Gastroesophageal sphincter (tissue), 4 donors: ENCODE results near the gene LANCL2. TPM values are rescaled to one million over a fixed set of nuclear protein-coding genes. Genes with fewer than 3 reads are reported as not detected.

Experiments used
- ATAC-seq: fragments of 150-250 bp; one replicate; pipeline ENCODE4 v1.9.1; 2016; ENCODE audit warnings: mild to moderate bottlenecking, moderate library complexity
- H3K27ac ChIP-seq, 4 donors: fragments of 200-600 bp; sonication (generic) in 3 of 4; 1 replicate in 3 of 4; 2 replicates in 1 of 4; pipeline ENCODE4 v1.5.1; 2016 to 2019
- H3K27me3 ChIP-seq: fragments of 200-600 bp; sonication (generic); one replicate; pipeline ENCODE4 v1.5.1; 2019
- H3K36me3 ChIP-seq, 2 donors: fragments of 200-600 bp; sonication (generic); one replicate each; pipeline ENCODE4 v1.5.1; 2019; ENCODE audit warnings: control low read depth in 1 of 2
- H3K4me1 ChIP-seq, 3 donors: fragments of 200-600 bp; sonication (generic); 1 replicate in 2 of 3; 2 replicates in 1 of 3; pipeline ENCODE4 v1.5.1; 2016 to 2019; ENCODE audit warnings: control low read depth in 2 of 3
- H3K4me3 ChIP-seq, 2 donors: fragments of 200-600 bp; sonication (generic); one replicate each; pipeline ENCODE4 v1.5.1; 2019; ENCODE audit warnings: mild to moderate bottlenecking in 1 of 2, moderate library complexity in 1 of 2
- H3K9me3 ChIP-seq, 3 donors: fragments of 200-600 bp; sonication (generic); one replicate each; pipeline ENCODE4 v1.5.1; 2017 to 2019; ENCODE audit warnings: control low read depth in 2 of 3
- CTCF ChIP-seq, 4 experiments: fragments of 200-600 bp in 2 of 4; fragments of 450-650 bp in 2 of 4; sonication (generic) in 1 of 4; IDR thresholded peaks; one replicate each; pipeline ENCODE4 v1.5.1; 2017 to 2019; ENCODE audit warnings: antibody characterized with exemption in 4 of 4, mild to moderate bottlenecking in 2 of 4, moderate library complexity in 2 of 4
- EP300 ChIP-seq: sonication (generic); formaldehyde crosslinking; IDR thresholded peaks from one replicate; pipeline ENCODE4 v1.6.1; 2017; ENCODE audit warnings: antibody characterized with exemption, mild to moderate bottlenecking
- POLR2A ChIP-seq, 2 donors: fragments of 450-650 bp; IDR thresholded peaks; one replicate each; pipeline ENCODE4 v1.6.1; 2017; ENCODE audit warnings: antibody characterized with exemption in 2 of 2, mild to moderate bottlenecking in 2 of 2, moderate library complexity in 1 of 2
- POLR2AphosphoS5 ChIP-seq: sonication (generic); formaldehyde crosslinking; IDR thresholded peaks from one replicate; pipeline ENCODE4 v1.6.1; 2017; ENCODE audit warnings: antibody characterized with exemption
- WGBS, 2 donors: methylation state at CpG; one replicate each; pipeline ENCODE4 v1.1.5; 2018; ENCODE audit warnings: low coverage in 1 of 2; 5-methylcytosine and 5-hydroxymethylcytosine counted together
- total RNA-seq, 4 donors: library from RNA; depleted of rRNA; stranded (reverse); fragments of >200 nt; gene quantifications; one replicate each; pipeline ENCODE4 v1.1.0, GENCODE V29; 2016

Gene LANCL2
- total RNA-seq, 4 donors from 2014 or later = 6.9 to 10.6 (median 9.3) TPM

- H3K4me1 ChIP-seq = no peaks in the 10 kb centered on the region
- ATAC-seq = no peak
- no peaks in the 10 kb centered on the region for H3K36me3 ChIP-seq
- TF ChIP-seq POLR2AphosphoS5 (no peak), CTCF (IDR thresholded peaks at IDR 0.05) (no peak), POLR2A (IDR thresholded peaks at IDR 0.05) (no peak), EP300 (no peak)
- H3K27me3 ChIP-seq = no peaks in the 10 kb centered on the region
- 100% methylated on average over 2 to 4 of the region's 4 CpGs for WGBS, 2 donors
- H3K27ac ChIP-seq = no peak overlapping the region
- H3K9me3 ChIP-seq = peaks cover 0 to 8% (median 0%) of the 10 kb centered on the region in 3 donors
- H3K4me3 ChIP-seq = no peak overlapping the region
Observed at GRCh38 chr7:55386541-55386940, 21.4 kb downstream of the LANCL2 start.

GRCh38 chr7:55387062-55387965 is 22.2 kb downstream of the LANCL2 start:
- Histone ChIP-seq H3K36me3 (peaks cover 0 to 7% of the 10 kb centered on the region in 2 donors), H3K4me1 (no peaks in the 10 kb centered on the region), H3K9me3 (peaks cover 0 to 8% (median 0%) of the 10 kb centered on the region in 3 donors), H3K4me3 (no peak overlapping the region), H3K27me3 (no peaks in the 10 kb centered on the region), H3K27ac (no peak overlapping the region)
- TF ChIP-seq POLR2AphosphoS5 (no peak), EP300 (no peak), CTCF (IDR thresholded peaks at IDR 0.05) (no peak), POLR2A (IDR thresholded peaks at IDR 0.05) (no peak)
- 78 to 81% methylated on average over 7 of the region's 7 CpGs for WGBS, 2 donors
- no peak for ATAC-seq

- Histone ChIP-seq H3K36me3 (peaks cover 0 to 48% of the 10 kb centered on the region in 2 donors), H3K27ac (no peak overlapping the region), H3K4me3 (no peak overlapping the region), H3K27me3 (no peaks in the 10 kb centered on the region), H3K4me1 (no peaks in the 10 kb centered on the region), H3K9me3 (no peaks in the 10 kb centered on the region)
- no peak for TF ChIP-seq POLR2A (IDR thresholded peaks at IDR 0.05)
- TF ChIP-seq EP300 = no peak
- no peak for TF ChIP-seq CTCF (IDR thresholded peaks at IDR 0.05)
- no peak for TF ChIP-seq POLR2AphosphoS5
- no peak for ATAC-seq
- 81 to 85% methylated on average over 3 to 4 of the region's 11 CpGs for WGBS, 2 donors
Observed at GRCh38 chr7:55396233-55396785, 31.2 kb downstream of the LANCL2 start.

- Histone ChIP-seq H3K27ac (no peak overlapping the region), H3K4me3 (no peak overlapping the region), H3K4me1 (no peaks in the 10 kb centered on the region), H3K27me3 (no peaks in the 10 kb centered on the region), H3K36me3 (peaks cover 0 to 38% of the 10 kb centered on the region in 2 donors), H3K9me3 (no peaks in the 10 kb centered on the region)
- WGBS, 2 donors = 94 to 97% methylated on average over 2 of the region's 3 CpGs
- ATAC-seq = no peak
- no peak for TF ChIP-seq POLR2A (IDR thresholded peaks at IDR 0.05)
- TF ChIP-seq POLR2AphosphoS5 = no peak
- no peak for TF ChIP-seq CTCF (IDR thresholded peaks at IDR 0.05)
- no peak for TF ChIP-seq EP300
Observed at GRCh38 chr7:55397617-55398016, 32.5 kb downstream of the LANCL2 start.
